HEK293 (cell line): ENCODE measurements around the gene REV3L.

Source experiments
- CTCF ChIA-PET: fragments of 350-600 bp; formaldehyde crosslinking; extraction: SDS; loops from one replicate; lab custom pipeline; 2021; ENCODE audit warnings: antibody characterized with exemption; lab: Yijun Ruan, JAX
- POLR2A ChIA-PET: fragments of 300-600 bp; formaldehyde crosslinking; extraction: SDS; loops from one replicate; lab custom pipeline; 2020; ENCODE audit warnings: antibody characterized with exemption, inconsistent platforms; lab: Yijun Ruan, JAX
- H3K27ac ChIP-seq: fragments of 200-500 bp; sonication (Bioruptor generic); 2 replicates; pipeline ENCODE4 v1.5.1; 2014; ENCODE audit warnings: low read depth, low read length, control low read depth, inconsistent platforms; ENCODE audit errors: extremely low read depth
- H3K36me3 ChIP-seq, 2 experiments: fragments of 200-500 bp in 1 of 2; sonication (Bioruptor generic) in 1 of 2; 1 replicate in 1 of 2; 2 replicates in 1 of 2; pipeline ENCODE4 v1.5.1; 2014 to 2017; ENCODE audit warnings: inconsistent platforms in 2 of 2, low read length in 2 of 2; ENCODE audit not compliant: control insufficient read depth in 2 of 2, insufficient read depth in 1 of 2
- H3K4me1 ChIP-seq: fragments of 200-500 bp; sonication (Bioruptor generic); 2 replicates; pipeline ENCODE4 v1.5.1; 2014; ENCODE audit warnings: mild to moderate bottlenecking, low read length, inconsistent platforms; ENCODE audit not compliant: control insufficient read depth, insufficient read depth
- H3K4me3 ChIP-seq: 2 replicates; pipeline ENCODE4 v1.5.1; 2011; ENCODE audit warnings: low read depth, mild to moderate bottlenecking, control low read depth, low read length, moderate library complexity
- H3K9me3 ChIP-seq: fragments of 200-500 bp; sonication (Bioruptor generic); 2 replicates; pipeline ENCODE4 v1.5.1; 2014; ENCODE audit warnings: low read depth, low read length, inconsistent platforms; ENCODE audit not compliant: control insufficient read depth, insufficient read depth
- FEZF1 ChIP-seq: fragments of 450-650 bp; formaldehyde crosslinking; IDR thresholded peaks from 2 replicates; pipeline ENCODE4 v1.5.1; 2016; ENCODE audit warnings: missing biosample characterization, missing genetic modification characterization
- TRIM28 ChIP-seq: IDR thresholded peaks from 2 replicates; pipeline ENCODE4 v1.6.1; 2011; ENCODE audit warnings: low read length, control low read depth, borderline replicate concordance
- YY2 ChIP-seq: fragments of 450-650 bp; formaldehyde crosslinking; IDR thresholded peaks from 2 replicates; pipeline ENCODE4 v1.5.1; 2016; ENCODE audit warnings: missing biosample characterization, missing genetic modification characterization
- ZBTB17 ChIP-seq: fragments of 450-650 bp; formaldehyde crosslinking; IDR thresholded peaks from 2 replicates; pipeline ENCODE4 v1.5.1; 2016; ENCODE audit warnings: missing biosample characterization, missing genetic modification characterization
- ZFHX2 ChIP-seq: fragments of 450-650 bp; formaldehyde crosslinking; conservative IDR thresholded peaks from 2 replicates; pipeline ENCODE4 v1.5.1; 2016; ENCODE audit warnings: missing biosample characterization, missing genetic modification characterization
- ZNF133 ChIP-seq: fragments of 450-650 bp; formaldehyde crosslinking; IDR thresholded peaks from 2 replicates; pipeline ENCODE4 v1.5.1; 2016; ENCODE audit warnings: missing biosample characterization, missing genetic modification characterization
- ZNF155 ChIP-seq: fragments of 450-650 bp; formaldehyde crosslinking; IDR thresholded peaks from 2 replicates; pipeline ENCODE4 v1.5.1; 2016; ENCODE audit warnings: missing biosample characterization, missing genetic modification characterization
- ZNF184 ChIP-seq: fragments of 450-650 bp; IDR thresholded peaks from 2 replicates; pipeline ENCODE4 v1.5.1; 2018; ENCODE audit warnings: missing biosample characterization, mild to moderate bottlenecking, missing genetic modification characterization
- ZNF292 ChIP-seq: fragments of 450-650 bp; formaldehyde crosslinking; IDR thresholded peaks from 2 replicates; pipeline ENCODE4 v1.5.1; 2016; ENCODE audit warnings: low read depth, missing biosample characterization, missing genetic modification characterization, borderline replicate concordance
- ZNF341 ChIP-seq: fragments of 450-650 bp; formaldehyde crosslinking; IDR thresholded peaks from 2 replicates; pipeline ENCODE4; 2016; ENCODE audit warnings: low read depth, missing biosample characterization, missing genetic modification characterization
- ZNF404 ChIP-seq: fragments of 450-650 bp; formaldehyde crosslinking; IDR thresholded peaks from 2 replicates; pipeline ENCODE4 v1.5.1; 2017; ENCODE audit warnings: missing biosample characterization, missing genetic modification characterization
- ZNF571 ChIP-seq: fragments of 450-650 bp; formaldehyde crosslinking; IDR thresholded peaks from 2 replicates; pipeline ENCODE4 v1.5.0; 2017; ENCODE audit warnings: missing biosample characterization, missing genetic modification characterization
- ZNF600 ChIP-seq: fragments of 450-650 bp; formaldehyde crosslinking; IDR thresholded peaks from 2 replicates; pipeline ENCODE4 v1.5.1; 2016; ENCODE audit warnings: missing biosample characterization, missing genetic modification characterization
- ZNF610 ChIP-seq: fragments of 450-650 bp; formaldehyde crosslinking; IDR thresholded peaks from 2 replicates; pipeline ENCODE4 v1.5.1; 2016; ENCODE audit warnings: missing biosample characterization, missing genetic modification characterization, borderline replicate concordance
- ZSCAN30 ChIP-seq: fragments of 450-650 bp; IDR thresholded peaks from 2 replicates; pipeline ENCODE4 v1.5.1; 2018; ENCODE audit warnings: missing biosample characterization, mild to moderate bottlenecking, missing genetic modification characterization, moderate library complexity
- ZXDB ChIP-seq: fragments of 450-650 bp; formaldehyde crosslinking; IDR thresholded peaks from 2 replicates; pipeline ENCODE4 v1.5.1; 2016; ENCODE audit warnings: missing biosample characterization, missing genetic modification characterization
- TF ChIP-seq, protein P1 (sequence below): fragments of 450-650 bp; formaldehyde crosslinking; IDR thresholded peaks from 2 replicates; pipeline ENCODE4 v1.5.1; 2016; ENCODE audit warnings: missing biosample characterization, missing genetic modification characterization
- TF ChIP-seq, protein P2 (sequence below): fragments of 450-650 bp; formaldehyde crosslinking; IDR thresholded peaks from 2 replicates; pipeline ENCODE4 v1.5.1; 2017; ENCODE audit warnings: missing biosample characterization, missing genetic modification characterization
- TF ChIP-seq, protein P3 (sequence below): fragments of 450-650 bp; formaldehyde crosslinking; IDR thresholded peaks from 2 replicates; pipeline ENCODE4 v1.5.1; 2016; ENCODE audit warnings: missing biosample characterization, missing genetic modification characterization, borderline replicate concordance

The REV3L gene

DNA sequence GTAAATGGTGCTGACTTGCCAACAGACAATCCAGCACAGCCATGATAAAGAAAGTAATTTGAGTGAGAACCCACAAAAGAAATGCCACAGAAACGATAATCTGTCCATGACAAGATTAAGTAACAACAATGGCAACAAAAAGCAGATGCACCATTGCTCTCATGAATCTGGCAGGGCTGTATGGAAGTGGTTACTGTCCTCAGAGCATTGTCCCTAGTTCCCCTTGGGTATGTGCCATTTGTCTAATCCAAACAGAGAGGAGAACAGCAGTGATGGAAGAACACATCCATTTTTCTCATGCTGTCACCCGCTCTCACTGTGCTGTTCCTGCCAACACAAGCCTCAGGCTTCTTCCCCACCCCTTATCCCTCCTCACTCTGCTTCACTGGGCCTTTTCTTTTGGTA is 65.8 kb downstream of the REV3L start:
- H3K36me3 ChIP-seq, result peaks cover 0 to 7% of the 10 kb centered on the region in 2 experiments; a peak in 1 of 3 replicates
- TF ChIP-seq ZNF341 (tag by site-specific recombination) (0 out of 2 replicates have a peak, but pooled peaks have one; percentile 19), ZNF571 (tag by site-specific recombination) (no peak), YY2 (tag by site-specific recombination) (peak; percentile 62; the same call in 1 of the 2 replicates), ZNF133 (tag by site-specific recombination) (no peak), ZNF600 (tag by site-specific recombination) (peak; percentile 88; the same call in 1 of the 2 replicates), ZNF155 (tag by site-specific recombination) (no peak), ZFHX2 (tag by site-specific recombination) (no peak), FEZF1 (tag by site-specific recombination) (peak; percentile 34; the same call in 1 of the 2 replicates), ZBTB17 (tag by site-specific recombination) (peak; percentile 94)
- TF ChIP-seq, protein P1, sequence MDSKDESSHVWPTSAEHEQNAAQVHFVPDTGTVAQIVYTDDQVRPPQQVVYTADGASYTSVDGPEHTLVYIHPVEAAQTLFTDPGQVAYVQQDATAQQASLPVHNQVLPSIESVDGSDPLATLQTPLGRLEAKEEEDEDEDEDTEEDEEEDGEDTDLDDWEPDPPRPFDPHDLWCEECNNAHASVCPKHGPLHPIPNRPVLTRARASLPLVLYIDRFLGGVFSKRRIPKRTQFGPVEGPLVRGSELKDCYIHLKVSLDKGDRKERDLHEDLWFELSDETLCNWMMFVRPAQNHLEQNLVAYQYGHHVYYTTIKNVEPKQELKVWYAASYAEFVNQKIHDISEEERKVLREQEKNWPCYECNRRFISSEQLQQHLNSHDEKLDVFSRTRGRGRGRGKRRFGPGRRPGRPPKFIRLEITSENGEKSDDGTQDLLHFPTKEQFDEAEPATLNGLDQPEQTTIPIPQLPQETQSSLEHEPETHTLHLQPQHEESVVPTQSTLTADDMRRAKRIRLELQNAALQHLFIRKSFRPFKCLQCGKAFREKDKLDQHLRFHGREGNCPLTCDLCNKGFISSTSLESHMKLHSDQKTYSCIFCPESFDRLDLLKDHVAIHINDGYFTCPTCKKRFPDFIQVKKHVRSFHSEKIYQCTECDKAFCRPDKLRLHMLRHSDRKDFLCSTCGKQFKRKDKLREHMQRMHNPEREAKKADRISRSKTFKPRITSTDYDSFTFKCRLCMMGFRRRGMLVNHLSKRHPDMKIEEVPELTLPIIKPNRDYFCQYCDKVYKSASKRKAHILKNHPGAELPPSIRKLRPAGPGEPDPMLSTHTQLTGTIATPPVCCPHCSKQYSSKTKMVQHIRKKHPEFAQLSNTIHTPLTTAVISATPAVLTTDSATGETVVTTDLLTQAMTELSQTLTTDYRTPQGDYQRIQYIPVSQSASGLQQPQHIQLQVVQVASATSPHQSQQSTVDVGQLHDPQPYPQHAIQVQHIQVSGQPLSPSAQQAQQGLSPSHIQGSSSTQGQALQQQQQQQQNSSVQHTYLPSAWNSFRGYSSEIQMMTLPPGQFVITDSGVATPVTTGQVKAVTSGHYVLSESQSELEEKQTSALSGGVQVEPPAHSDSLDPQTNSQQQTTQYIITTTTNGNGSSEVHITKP (tag by site-specific recombination), result peak; percentile 59
- TF ChIP-seq, all 188 proteins: peak for 6
- Histone ChIP-seq H3K4me1 (peaks cover 9% of the 10 kb centered on the region; the same call in 1 of the 2 replicates), H3K27ac (no peak overlapping the region), H3K9me3 (no peaks in the 10 kb centered on the region), H3K4me3 (no peak overlapping the region)
- POLR2A ChIA-PET, result interaction anchor here (0.6 kb wide), 1 partner anchor 37 kb away, joined by 3 read pairs; no protein-coding TSS in a partner anchor
- CTCF ChIA-PET, result no interaction called here

DNA sequence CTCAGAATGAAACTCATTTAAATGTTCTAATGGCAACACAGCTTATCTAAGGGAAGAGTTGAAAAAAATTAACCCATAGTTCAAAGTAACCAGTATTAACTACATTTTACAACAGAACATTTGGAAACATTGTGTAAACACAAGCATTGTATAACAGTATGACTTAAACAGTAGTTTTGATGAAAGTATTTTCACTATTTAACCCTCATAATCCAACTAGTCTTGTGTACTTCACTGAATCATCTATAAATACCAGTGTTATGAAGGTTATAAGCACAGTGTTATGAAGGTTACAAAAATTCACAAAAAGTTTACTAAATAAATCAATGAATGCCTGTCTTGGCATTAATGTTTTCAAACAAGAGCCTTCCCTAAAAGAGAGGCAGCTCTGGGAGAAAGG is 66.5 kb downstream of the REV3L start:
- TF ChIP-seq, protein P2, sequence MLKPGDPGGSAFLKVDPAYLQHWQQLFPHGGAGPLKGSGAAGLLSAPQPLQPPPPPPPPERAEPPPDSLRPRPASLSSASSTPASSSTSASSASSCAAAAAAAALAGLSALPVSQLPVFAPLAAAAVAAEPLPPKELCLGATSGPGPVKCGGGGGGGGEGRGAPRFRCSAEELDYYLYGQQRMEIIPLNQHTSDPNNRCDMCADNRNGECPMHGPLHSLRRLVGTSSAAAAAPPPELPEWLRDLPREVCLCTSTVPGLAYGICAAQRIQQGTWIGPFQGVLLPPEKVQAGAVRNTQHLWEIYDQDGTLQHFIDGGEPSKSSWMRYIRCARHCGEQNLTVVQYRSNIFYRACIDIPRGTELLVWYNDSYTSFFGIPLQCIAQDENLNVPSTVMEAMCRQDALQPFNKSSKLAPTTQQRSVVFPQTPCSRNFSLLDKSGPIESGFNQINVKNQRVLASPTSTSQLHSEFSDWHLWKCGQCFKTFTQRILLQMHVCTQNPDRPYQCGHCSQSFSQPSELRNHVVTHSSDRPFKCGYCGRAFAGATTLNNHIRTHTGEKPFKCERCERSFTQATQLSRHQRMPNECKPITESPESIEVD (tag by site-specific recombination), result peak; percentile 40; the same call in 1 of the 2 replicates
- TF ChIP-seq ZNF184, result no peak
- Histone ChIP-seq H3K9me3 (no peaks in the 10 kb centered on the region), H3K36me3 (peaks cover 0 to 10% of the 10 kb centered on the region in 2 experiments; a peak in 1 of 3 replicates), H3K4me1 (peaks cover 9% of the 10 kb centered on the region; the same call in 1 of the 2 replicates), H3K27ac (no peak overlapping the region), H3K4me3 (no peak overlapping the region)
- CTCF ChIA-PET, result interaction anchor here (0.6 kb wide), 1 partner anchor 322 kb away, joined by 3 read pairs; no protein-coding TSS in a partner anchor
- POLR2A ChIA-PET, result interaction anchor here (0.6 kb wide), 1 partner anchor 36 kb away, joined by 3 read pairs; no protein-coding TSS in a partner anchor

DNA sequence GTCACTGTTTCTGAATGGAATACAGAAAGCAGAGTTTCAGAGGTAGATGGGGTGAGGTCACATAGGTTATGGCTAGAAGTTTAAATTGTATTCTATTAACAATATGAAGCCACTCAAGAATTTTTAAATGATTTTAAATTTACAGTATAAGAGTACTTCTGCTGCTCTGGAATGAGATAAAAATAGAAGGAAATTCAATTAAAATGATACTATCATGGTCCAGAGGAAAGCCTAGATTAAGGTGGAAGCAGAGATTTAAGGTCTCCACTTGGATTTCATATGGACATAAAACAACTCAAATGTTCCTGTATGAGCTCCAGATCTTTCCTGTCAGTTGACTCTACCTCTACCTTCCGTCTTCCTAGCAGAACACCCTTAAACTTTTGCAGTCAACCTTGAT is 68.6 kb downstream of the REV3L start:
- peaks cover 3 to 23% of the 10 kb centered on the region in 2 experiments; a peak in 2 of 3 replicates for H3K36me3 ChIP-seq
- H3K27ac ChIP-seq, result no peak overlapping the region
- ChIA-PET POLR2A (no interaction called here), CTCF (no interaction called here)
- H3K4me3 ChIP-seq, result no peak overlapping the region
- no peaks in the 10 kb centered on the region for H3K9me3 ChIP-seq
- H3K4me1 ChIP-seq, result peaks cover 9% of the 10 kb centered on the region; the same call in 1 of the 2 replicates
- TF ChIP-seq ZXDB, result no peak
- TF ChIP-seq, protein P3, sequence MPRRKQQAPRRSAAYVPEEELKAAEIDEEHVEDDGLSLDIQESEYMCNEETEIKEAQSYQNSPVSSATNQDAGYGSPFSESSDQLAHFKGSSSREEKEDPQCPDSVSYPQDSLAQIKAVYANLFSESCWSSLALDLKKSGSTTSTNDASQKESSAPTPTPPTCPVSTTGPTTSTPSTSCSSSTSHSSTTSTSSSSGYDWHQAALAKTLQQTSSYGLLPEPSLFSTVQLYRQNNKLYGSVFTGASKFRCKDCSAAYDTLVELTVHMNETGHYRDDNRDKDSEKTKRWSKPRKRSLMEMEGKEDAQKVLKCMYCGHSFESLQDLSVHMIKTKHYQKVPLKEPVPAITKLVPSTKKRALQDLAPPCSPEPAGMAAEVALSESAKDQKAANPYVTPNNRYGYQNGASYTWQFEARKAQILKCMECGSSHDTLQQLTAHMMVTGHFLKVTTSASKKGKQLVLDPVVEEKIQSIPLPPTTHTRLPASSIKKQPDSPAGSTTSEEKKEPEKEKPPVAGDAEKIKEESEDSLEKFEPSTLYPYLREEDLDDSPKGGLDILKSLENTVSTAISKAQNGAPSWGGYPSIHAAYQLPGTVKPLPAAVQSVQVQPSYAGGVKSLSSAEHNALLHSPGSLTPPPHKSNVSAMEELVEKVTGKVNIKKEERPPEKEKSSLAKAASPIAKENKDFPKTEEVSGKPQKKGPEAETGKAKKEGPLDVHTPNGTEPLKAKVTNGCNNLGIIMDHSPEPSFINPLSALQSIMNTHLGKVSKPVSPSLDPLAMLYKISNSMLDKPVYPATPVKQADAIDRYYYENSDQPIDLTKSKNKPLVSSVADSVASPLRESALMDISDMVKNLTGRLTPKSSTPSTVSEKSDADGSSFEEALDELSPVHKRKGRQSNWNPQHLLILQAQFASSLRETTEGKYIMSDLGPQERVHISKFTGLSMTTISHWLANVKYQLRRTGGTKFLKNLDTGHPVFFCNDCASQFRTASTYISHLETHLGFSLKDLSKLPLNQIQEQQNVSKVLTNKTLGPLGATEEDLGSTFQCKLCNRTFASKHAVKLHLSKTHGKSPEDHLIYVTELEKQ (tag by site-specific recombination), result no peak
- TF ChIP-seq TRIM28, result no peak
- TF ChIP-seq, protein P2 (tag by site-specific recombination), result no peak
- no peak for TF ChIP-seq ZNF404 (tag by site-specific recombination)
- no peak for TF ChIP-seq ZNF292 (tag by site-specific recombination)
- TF ChIP-seq ZNF610, result no peak
- TF ChIP-seq ZSCAN30 (tag by site-specific recombination), result no peak
- TF ChIP-seq ZNF155 (tag by site-specific recombination), result no peak
